HG03460 (cell line): ENCODE results near the gene LGI1.
"Not testable (repeated sequence)": the region's sequence is repeated elsewhere in the genome, so short reads cannot be mapped to it uniquely, and the experiment has no call there.

ENCODE experiments used
- ATAC-seq: cut with Tn5 transposase; IDR thresholded peaks from one replicate; pipeline ENCODE4 v1.9.1; 2021; ENCODE audit not compliant: unreplicated experiment

The LGI1 gene

GRCh38 chr10:93804200-93804599 is 46.5 kb downstream of the LGI1 start:
- no peak for ATAC-seq

- ATAC-seq, result no peak
Measured at GRCh38 chr10:93806903-93807302, 49.2 kb downstream of the LGI1 start.

DNA sequence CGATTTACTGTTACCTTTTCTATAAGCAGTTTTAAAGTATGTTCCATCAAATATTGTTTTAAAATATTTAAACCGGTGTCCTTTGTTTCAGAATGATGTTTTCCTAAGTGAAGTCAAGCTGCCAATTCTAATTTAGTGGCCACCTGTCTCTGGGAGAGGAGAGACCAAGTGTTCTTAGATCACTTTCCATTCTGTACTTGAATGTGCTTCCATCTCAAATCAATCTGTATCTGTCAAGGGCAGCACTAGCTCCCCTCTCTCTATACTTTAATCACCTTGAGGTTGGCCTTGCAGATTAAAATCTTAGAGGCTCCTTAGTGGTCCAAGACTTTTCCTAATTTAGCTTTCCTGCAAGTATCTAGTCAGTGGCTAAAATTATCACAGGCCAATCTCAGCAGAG is 49.6 kb downstream of the LGI1 start:
- ATAC-seq, result no peak

- ATAC-seq, result no peak
Measured at GRCh38 chr10:93812659-93813338, 55.1 kb downstream of the LGI1 start.

GRCh38 chr10:93813507-93814465 is 56.0 kb downstream of the LGI1 start:
- ATAC-seq, result no peak

- ATAC-seq, result no peak
Measured at GRCh38 chr10:93815304-93816096, 57.8 kb downstream of the LGI1 start.

DNA sequence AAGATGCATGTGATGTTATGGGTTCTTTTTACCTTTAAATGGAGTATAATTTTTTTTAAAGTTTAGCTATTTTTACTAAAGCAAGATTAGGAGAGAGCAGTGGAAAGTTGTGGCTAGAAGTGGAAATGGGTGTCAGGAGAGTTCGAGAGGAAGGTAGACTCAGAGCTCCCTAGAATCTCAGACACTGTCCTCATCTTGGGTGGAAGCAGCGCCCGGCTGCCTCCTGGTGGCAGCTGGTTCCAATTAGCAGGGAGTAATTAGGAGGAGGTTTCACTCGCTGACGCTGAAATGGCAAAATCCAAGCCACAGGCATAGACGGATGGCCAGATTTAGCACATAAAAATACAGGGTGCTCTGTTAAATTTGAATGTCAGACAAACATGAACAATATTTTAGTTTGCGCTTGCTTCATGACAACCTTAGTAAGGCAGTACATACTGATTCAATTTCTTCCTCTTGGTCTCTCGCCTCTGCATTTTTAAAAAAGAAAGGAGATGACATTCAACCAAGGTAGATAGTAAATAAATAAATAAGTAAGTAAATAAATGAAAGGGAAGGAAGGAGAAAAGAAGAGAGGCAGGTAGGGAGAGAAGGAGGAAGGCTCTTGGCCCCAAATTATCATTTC is 58.5 kb downstream of the LGI1 start:
- ATAC-seq, result no peak

- no peak for ATAC-seq
Measured at GRCh38 chr10:93818086-93818485, 60.4 kb downstream of the LGI1 start.

DNA sequence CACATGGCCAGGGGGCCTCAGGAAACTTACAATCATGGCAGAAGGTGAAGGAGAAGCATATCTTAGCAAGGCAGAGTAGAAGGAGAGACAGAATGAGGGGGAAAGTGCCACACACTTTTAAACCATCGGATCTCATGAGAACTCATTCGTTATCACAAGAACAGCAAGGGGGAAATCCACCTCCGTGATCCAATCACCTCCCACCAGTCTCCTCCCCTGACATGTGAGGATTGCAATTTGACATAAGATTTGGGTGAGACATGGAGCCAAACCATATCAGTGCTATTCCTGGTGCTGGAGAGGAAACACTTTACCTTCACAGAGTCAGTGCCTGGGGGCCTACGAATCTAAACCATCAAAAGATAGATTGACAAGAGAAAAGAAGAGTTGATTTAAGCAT is 61.8 kb downstream of the LGI1 start:
- no peak for ATAC-seq

GRCh38 chr10:93820434-93820833 is 62.7 kb downstream of the LGI1 start:
- no peak for ATAC-seq

- ATAC-seq, result no peak
Measured at GRCh38 chr10:93821051-93821772, 63.5 kb downstream of the LGI1 start.

DNA sequence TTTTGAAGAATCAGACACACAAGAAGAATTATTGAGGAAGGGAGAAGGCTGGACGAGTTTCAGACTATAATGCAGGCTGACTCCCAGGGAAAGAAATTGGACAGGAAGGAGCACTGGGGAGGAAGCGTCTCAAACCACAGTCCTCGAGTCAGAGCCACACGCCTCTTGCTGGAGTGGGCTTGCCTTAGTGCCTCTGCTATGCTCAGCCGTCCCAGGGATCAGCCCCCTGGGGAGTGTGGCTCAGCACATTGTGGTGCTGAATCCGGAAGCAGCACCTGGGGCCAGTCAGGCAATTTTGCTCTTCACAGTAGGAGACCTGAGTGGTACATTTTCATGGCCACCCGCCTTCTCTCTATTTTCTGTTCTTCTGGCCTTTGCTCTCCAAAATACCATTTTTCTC is 68.6 kb downstream of the LGI1 start:
- no peak for ATAC-seq

GRCh38 chr10:93827056-93827804 is 69.5 kb downstream of the LGI1 start:
- no peak for ATAC-seq

- not testable (repeated sequence) for ATAC-seq
Measured at GRCh38 chr10:93831065-93831464, 73.3 kb downstream of the LGI1 start.

- ATAC-seq, result no peak
Measured at GRCh38 chr10:93835770-93836169, 78.0 kb downstream of the LGI1 start.

GRCh38 chr10:93837822-93838221 is 80.1 kb downstream of the LGI1 start:
- ATAC-seq, result no peak

- ATAC-seq, result no peak
Measured at GRCh38 chr10:93838278-93838677, 80.5 kb downstream of the LGI1 start.

DNA sequence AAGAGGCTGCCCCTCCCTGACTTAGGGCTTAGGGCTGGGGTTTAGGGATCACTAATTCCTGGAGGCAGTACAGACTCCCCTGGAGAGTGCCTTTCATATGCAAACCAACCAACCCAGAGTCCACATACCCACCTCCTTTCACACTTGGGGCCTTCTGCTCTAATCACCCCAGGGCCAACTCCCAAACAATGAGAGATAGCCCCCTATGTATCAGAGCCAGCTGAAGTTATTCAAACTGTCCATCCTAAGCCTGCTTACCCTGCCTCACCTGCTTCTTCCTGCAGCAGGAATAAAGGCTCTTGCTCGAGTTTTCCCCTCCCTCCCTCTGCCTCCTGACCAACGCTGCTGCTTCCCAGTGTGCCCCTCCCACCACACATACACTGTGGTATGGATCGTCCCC is 84.2 kb downstream of the LGI1 start:
- ATAC-seq, result no peak

GRCh38 chr10:93844979-93845626 is 87.4 kb downstream of the LGI1 start:
- ATAC-seq, result no peak
